HG03565 (cell line): Measurements from ENCODE around the gene TTLL11.

Experiments
- ATAC-seq: cut with Tn5 transposase; IDR thresholded peaks from one replicate; pipeline ENCODE4 v1.9.1; 2021; ENCODE audit warnings: mild to moderate bottlenecking, moderate library complexity; ENCODE audit not compliant: unreplicated experiment

Gene TTLL11

GRCh38 chr9:121778252-121779225, 314.6 kb downstream of the TTLL11 start:
- ATAC-seq, result no peak

DNA sequence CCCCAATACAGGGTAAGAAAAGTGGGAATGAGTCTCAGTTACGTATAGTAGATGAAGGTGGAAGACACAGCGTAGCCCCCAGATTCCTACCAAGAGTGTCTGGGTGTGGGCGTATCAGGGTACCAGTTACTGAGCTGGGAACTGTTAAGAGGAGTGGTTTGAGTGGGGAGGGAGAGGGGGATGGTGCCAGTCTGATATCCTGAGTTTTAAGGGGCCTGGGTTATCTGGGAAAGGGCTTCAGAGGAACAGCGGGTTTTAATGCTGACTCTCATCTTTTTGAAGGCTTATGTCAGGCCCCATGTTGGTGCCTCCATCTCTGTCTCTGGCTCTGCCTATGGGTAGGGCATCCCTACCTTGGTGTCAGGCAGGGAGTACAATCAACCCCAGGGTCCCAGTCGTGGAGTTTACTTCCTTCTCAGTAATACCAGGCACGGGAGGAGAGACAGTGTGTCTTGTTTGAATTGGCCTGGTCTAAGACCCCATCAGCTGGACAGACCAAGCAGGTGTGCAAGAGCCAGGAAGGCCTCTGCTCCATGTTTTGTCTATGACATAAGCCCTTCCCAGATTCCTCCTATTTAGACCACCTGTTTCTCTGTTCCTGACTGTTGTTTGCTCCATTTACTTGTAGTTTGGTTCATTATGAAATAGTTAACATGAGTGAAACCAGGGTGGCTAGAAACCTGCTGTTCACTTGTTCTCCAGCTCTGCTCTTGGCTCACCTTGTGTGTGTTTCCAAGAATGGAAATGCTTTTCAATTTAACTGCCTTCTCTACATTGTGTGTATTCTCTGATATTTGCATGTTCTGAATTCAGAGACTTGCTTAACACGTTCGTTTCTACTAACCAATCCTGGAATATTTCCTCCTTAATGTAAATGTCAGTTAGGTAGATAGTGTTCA, 316.1 kb downstream of the TTLL11 start:
- ATAC-seq, result no peak

DNA sequence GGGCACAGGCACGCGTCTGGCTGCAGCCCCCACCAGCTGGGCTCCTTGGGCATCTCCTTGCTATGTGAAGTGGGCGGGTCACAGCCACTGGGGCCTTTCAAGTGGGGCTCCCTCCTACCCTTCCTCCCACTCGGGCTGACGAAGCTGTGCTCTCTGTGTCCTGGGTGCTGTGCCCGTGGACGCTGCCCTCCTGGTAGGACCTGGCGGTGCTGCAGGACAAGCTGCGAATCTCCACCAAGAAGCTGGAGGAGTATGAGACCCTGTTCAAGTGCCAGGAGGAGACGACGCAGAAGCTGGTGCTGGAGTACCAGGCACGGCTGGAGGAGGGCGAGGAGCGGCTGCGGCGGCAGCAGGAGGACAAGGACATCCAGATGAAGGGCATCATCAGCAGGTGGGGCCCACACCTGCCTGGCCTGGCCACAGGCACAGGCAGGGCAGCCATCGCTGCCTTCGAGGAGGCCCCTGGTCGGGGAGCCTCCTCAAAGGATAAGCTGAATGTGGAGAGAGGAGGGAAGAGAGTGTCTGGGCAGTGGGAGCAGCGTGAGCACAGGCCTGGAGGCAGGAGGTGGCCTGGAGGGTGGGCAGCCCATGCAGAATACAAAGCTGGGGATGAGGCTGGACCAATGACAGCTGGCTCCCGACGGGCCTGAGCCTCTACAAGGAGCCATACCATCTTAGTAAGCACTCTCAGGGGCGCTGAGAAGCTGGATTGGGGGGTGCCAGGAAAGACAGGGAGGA, 316.9 kb downstream of the TTLL11 start:
- ATAC-seq, result no peak

DNA sequence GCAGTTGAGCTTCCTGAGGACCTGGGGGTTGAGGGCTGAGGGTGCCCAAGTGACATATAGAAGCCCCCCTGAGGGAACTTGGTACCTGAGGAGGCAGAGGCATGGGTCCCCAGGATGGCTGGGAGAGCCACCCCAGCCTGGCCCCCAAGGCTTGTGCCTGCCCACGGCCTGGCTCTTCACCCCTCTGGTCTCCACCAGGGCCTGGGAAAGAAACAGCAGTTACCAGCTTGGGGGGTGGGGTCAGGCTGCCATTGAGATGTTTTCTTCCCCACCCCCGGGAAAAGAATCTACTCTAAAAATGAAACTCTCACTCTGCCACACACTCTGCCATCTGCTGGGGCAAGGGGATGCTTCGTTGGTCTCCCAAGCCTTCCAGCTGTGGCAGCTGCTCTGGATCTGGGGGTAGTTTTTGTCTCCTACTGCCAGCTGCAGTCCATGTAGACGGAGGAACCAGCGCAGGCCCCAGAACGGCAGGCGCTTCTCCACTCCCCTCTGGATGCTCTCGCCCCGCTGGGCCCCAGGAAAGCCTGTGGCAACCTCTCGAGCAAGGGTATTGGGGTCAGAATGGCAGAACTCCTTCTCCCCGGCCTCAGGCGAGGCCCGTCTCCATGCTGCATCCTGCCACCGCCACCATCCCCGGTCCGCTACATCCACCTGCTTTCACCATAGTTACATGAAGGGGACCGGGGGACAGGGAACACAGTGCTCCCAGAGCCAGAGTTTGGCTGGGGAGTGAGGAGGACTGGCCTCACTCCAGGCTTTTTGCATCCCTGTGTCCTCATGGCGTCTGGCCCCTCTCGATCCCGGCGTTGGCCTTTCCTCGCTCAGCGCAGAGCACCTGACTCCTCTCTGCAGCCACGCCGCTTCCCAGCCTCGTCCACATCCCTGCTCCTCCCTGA, 318.1 kb downstream of the TTLL11 start:
- ATAC-seq, result no peak

DNA sequence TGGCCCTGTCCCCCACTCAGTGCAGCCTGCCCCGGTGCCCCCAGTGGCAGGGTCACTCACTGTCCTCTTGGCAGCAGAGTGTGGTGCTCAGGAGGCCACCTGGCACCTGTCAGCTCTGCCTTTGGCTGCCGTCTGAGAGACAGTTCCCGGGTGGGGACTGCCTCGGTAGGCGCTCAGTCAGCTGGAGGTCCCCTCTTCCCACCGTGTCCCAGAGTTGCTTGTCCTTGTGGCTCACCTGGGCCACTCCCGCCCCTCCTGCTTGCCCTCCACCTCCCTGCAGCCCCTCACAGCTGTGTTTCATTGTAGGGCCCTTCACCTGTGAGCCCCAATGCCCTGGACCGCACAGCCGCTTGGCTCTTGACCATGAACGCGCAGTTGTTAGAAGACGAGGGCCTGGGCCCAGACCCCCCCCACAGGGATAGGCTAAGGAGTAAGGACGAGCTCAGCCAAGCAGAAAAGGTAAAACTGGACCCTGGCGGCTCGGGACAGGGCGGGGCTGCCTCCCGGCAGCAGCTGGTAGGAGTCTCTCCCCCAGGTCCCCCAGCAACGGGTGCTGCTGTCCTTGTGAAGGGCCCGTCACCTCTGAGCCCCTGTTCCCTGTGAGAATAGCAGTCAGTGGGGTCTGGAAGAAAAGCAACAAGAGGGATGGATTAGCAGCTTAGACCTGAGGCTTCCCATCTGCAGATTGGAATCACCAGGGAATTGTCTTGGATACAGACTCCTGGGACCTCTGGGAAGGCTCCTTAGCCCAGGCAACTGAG, 319.0 kb downstream of the TTLL11 start:
- ATAC-seq, result no peak

- ATAC-seq, result no peak
Measured at GRCh38 chr9:121773286-121773953, 319.7 kb downstream of the TTLL11 start.

DNA sequence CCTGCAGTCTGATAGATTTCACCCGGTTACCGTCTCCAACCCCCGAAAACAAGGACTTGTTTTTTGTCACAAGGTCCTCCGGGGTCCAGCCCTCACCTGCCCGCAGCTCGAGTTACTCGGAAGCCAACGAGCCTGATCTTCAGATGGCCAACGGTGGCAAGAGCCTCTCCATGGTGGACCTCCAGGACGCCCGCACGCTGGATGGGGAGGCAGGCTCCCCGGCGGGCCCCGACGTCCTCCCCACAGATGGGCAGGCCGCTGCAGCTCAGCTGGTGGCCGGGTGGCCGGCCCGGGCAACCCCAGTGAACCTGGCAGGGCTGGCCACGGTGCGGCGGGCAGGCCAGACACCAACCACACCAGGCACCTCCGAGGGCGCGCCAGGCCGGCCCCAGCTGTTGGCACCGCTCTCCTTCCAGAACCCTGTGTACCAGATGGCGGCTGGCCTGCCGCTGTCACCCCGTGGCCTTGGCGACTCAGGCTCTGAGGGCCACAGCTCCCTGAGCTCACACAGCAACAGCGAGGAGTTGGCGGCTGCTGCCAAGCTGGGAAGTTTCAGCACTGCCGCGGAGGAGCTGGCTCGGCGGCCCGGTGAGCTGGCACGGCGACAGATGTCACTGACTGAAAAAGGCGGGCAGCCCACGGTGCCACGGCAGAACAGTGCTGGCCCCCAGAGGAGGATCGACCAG, 320.4 kb downstream of the TTLL11 start:
- no peak for ATAC-seq
